Ecto neural progenitor cell (in vitro differentiated cells): Measurements from ENCODE around the gene LKAAEAR1.
A peak's percentile ranks its signal among the peaks of the same experiment; 100 is the strongest.

ENCODE experiments used
- DNase-seq: peaks from one replicate; pipeline ENCODE4 v3.0.0-alpha.2; 2018; ENCODE audit warnings: low spot score

Gene LKAAEAR1

GRCh38 chr20:64065062-64065973, 18.9 kb downstream of the LKAAEAR1 start:
- no peak for DNase-seq

GRCh38 chr20:64064145-64064698, 20.0 kb downstream of the LKAAEAR1 start:
- no peak for DNase-seq

GRCh38 chr20:64063389-64064144, 20.6 kb downstream of the LKAAEAR1 start:
- no peak for DNase-seq

- DNase-seq = peak; percentile 96
These were observed 21.4 kb downstream of the LKAAEAR1 start, which contains the start of gene TCEA2 for GRCh38 chr20:64062596-64063388. TCEA2 (plus strand) TSS chr20:64063198; CDS start chr20:64063313, 115 bp downstream.

GRCh38 chr20:64062276-64062595, 22.0 kb downstream of the LKAAEAR1 start:
- DNase-seq = no peak

- no peak for DNase-seq
These were observed 25.7 kb downstream of the LKAAEAR1 start for GRCh38 chr20:64058536-64058935.

- DNase-seq = peak; percentile 89
These were observed 26.3 kb downstream of the LKAAEAR1 start for GRCh38 chr20:64057628-64058498.

- no peak for DNase-seq
These were observed 27.1 kb downstream of the LKAAEAR1 start for GRCh38 chr20:64056889-64057627.

- DNase-seq = no peak
These were observed 27.6 kb downstream of the LKAAEAR1 start for GRCh38 chr20:64056639-64056888.

- no peak for DNase-seq
These were observed 28.1 kb downstream of the LKAAEAR1 start for GRCh38 chr20:64055893-64056638.

GRCh38 chr20:64055396-64055892, 28.8 kb downstream of the LKAAEAR1 start:
- DNase-seq = no peak

- no peak for DNase-seq
These were observed 30.1 kb downstream of the LKAAEAR1 start for GRCh38 chr20:64053841-64054661.

- no peak for DNase-seq
These were observed 31.0 kb downstream of the LKAAEAR1 start for GRCh38 chr20:64052987-64053840.

- DNase-seq = no peak
These were observed 31.9 kb downstream of the LKAAEAR1 start for GRCh38 chr20:64052326-64052722.

GRCh38 chr20:64051561-64052325, 32.5 kb downstream of the LKAAEAR1 start:
- no peak for DNase-seq

GRCh38 chr20:64051033-64051452, 33.2 kb downstream of the LKAAEAR1 start:
- DNase-seq = no peak
